GM18502 (cell line): ENCODE measurements around the gene SHMT1.
"Not testable (repeated sequence)": the region's sequence is repeated elsewhere in the genome, so short reads cannot be mapped to it uniquely, and the experiment has no call there.

Source experiments
- ATAC-seq: cut with Tn5 transposase; IDR thresholded peaks from one replicate; pipeline ENCODE4 v1.9.1; 2021; ENCODE audit warnings: mild to moderate bottlenecking; ENCODE audit not compliant: unreplicated experiment, poor library complexity

The SHMT1 gene

GRCh38 chr17:18379246-18380146 lies 16.1 kb upstream of the SHMT1 start:
- ATAC-seq: no peak

- ATAC-seq: not testable (repeated sequence)
Observed at GRCh38 chr17:18378614-18379013, 15.3 kb upstream of the SHMT1 start.

- no peak for ATAC-seq
Observed at GRCh38 chr17:18378205-18378505, 14.8 kb upstream of the SHMT1 start.

- no peak for ATAC-seq
Observed at GRCh38 chr17:18377437-18378204, 14.3 kb upstream of the SHMT1 start, which contains the start of gene EVPLL. Gene EVPLL, plus strand, starts transcription at chr17:18377778. Its CDS starts 3,160 bp downstream, at chr17:18380938.

- no peak for ATAC-seq
Observed at GRCh38 chr17:18374216-18374615, 10.9 kb upstream of the SHMT1 start.

- ATAC-seq: not testable (repeated sequence)
Observed at GRCh38 chr17:18373181-18373580, 9.8 kb upstream of the SHMT1 start.

- ATAC-seq: no peak
Observed at GRCh38 chr17:18371455-18371854, 8.1 kb upstream of the SHMT1 start.

GRCh38 chr17:18370761-18371160 lies 7.4 kb upstream of the SHMT1 start:
- no peak for ATAC-seq

GRCh38 chr17:18368946-18369345 lies 5.6 kb upstream of the SHMT1 start:
- ATAC-seq: no peak

- ATAC-seq: no peak
Observed at GRCh38 chr17:18364166-18364565, 816 bp upstream of the SHMT1 start.

- no peak for ATAC-seq
Observed at GRCh38 chr17:18362698-18363100, 651 bp downstream of the SHMT1 start.

GRCh38 chr17:18361837-18362697 lies 1.3 kb downstream of the SHMT1 start:
- no peak for ATAC-seq

- ATAC-seq: no peak
Observed at GRCh38 chr17:18360518-18360917, 2.8 kb downstream of the SHMT1 start.

- ATAC-seq: no peak
Observed at GRCh38 chr17:18356624-18357023, 6.7 kb downstream of the SHMT1 start.

GRCh38 chr17:18353541-18353940 lies 9.8 kb downstream of the SHMT1 start:
- ATAC-seq: no peak

GRCh38 chr17:18344021-18344420 lies 19.3 kb downstream of the SHMT1 start:
- ATAC-seq: no peak

- no peak for ATAC-seq
Observed at GRCh38 chr17:18339933-18340332, 23.4 kb downstream of the SHMT1 start.

GRCh38 chr17:18338158-18338557 lies 25.2 kb downstream of the SHMT1 start:
- ATAC-seq: not testable (repeated sequence)

- no peak for ATAC-seq
Observed at GRCh38 chr17:18332909-18333489, 30.4 kb downstream of the SHMT1 start.

- no peak for ATAC-seq
Observed at GRCh38 chr17:18331879-18332278, 31.5 kb downstream of the SHMT1 start.
